Measurements from ENCODE around the gene FBXO3. TPM values are rescaled to one million over a fixed set of nuclear protein-coding genes. Genes with fewer than 3 reads are reported as not detected.

The FBXO3 gene
- total RNA-seq, 1 donor from 2014 or later, result 13.9 TPM

DNA sequence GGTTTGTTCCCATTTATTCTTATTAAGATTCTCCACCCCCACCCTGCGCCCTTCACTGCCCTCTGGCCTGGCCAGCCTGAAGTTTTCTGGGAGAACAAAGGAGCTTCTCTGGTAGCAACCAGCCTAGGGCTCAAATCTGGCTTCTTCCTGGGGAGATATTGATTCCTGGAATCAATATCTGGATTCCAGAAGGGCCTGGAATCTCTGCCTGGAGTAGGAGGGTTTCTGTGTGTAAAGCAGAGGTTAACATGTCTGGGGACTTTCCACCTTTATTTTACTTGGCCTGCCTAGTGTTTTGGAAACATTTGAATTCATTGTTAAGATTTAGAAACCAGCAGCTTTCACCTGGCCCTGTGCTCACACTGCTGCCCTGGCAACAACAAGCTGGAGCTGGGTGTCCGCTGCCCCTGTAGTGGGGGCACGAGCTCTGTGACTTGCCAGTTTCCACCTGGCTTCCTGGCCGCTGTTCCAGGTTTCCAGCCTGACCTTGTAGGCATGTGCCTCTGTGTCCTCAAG lies 79.2 kb downstream of the FBXO3 start:
- Mint-ChIP-seq H3K27ac (no peak overlapping the region), H3K36me3 (ENCODE audit: low read depth) (no peaks in the 10 kb centered on the region), H3K4me3 (ENCODE audit: low read depth) (no peak overlapping the region), H3K9me3 (no peaks in the 10 kb centered on the region), H3K4me1 (ENCODE audit: low read depth) (peaks cover 12% of the 10 kb centered on the region), H3K27me3 (ENCODE audit: low read depth) (peaks cover 33% of the 10 kb centered on the region)
- intact Hi-C loops (cut with micrococcal nuclease), result no loop called here
- DNase-seq (ENCODE audit: low spot score), result no peak

GRCh38 chr11:33694346-33695050 lies 79.8 kb downstream of the FBXO3 start:
- H3K9me3 Mint-ChIP-seq, result no peaks in the 10 kb centered on the region
- H3K4me3 Mint-ChIP-seq (ENCODE audit: low read depth), result no peak overlapping the region
- no peaks in the 10 kb centered on the region for H3K36me3 Mint-ChIP-seq (ENCODE audit: low read depth)
- H3K4me1 Mint-ChIP-seq (ENCODE audit: low read depth), result peaks cover 12% of the 10 kb centered on the region
- intact Hi-C loops (cut with micrococcal nuclease), result no loop called here
- peaks cover 29% of the 10 kb centered on the region for H3K27me3 Mint-ChIP-seq (ENCODE audit: low read depth)
- no peak overlapping the region for H3K27ac Mint-ChIP-seq
- no peak for DNase-seq (ENCODE audit: low spot score)

DNA sequence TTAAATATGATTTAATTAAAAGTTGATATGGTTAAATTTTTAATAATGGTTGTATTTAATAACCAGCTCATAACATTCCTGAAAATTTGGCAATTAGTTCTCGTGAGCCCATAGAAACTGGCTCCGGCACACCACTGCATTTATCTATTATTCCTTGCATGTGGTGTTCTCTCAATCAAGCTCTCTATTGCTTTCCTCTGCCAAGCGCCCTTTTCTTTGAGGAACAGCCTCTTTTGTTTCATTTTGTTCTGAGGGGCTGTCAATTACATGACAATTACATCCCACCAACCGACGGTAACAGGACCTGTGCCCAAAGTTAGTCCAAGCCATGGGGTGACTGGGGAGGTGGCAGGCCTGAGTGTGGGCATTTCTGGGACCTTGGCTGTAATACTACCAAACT lies 81.8 kb downstream of the FBXO3 start:
- no peak overlapping the region for H3K4me3 Mint-ChIP-seq (ENCODE audit: low read depth)
- H3K4me1 Mint-ChIP-seq (ENCODE audit: low read depth), result peaks cover 12% of the 10 kb centered on the region
- no peak overlapping the region for H3K27ac Mint-ChIP-seq
- H3K27me3 Mint-ChIP-seq (ENCODE audit: low read depth), result peaks cover 17% of the 10 kb centered on the region
- H3K9me3 Mint-ChIP-seq, result no peaks in the 10 kb centered on the region
- no peaks in the 10 kb centered on the region for H3K36me3 Mint-ChIP-seq (ENCODE audit: low read depth)
- no peak for DNase-seq (ENCODE audit: low spot score)
- intact Hi-C loops (cut with micrococcal nuclease), result no loop called here

GRCh38 chr11:33692013-33692504 lies 82.3 kb downstream of the FBXO3 start:
- Mint-ChIP-seq H3K27me3 (ENCODE audit: low read depth) (peaks cover 13% of the 10 kb centered on the region), H3K9me3 (no peaks in the 10 kb centered on the region), H3K4me3 (ENCODE audit: low read depth) (no peak overlapping the region), H3K27ac (no peak overlapping the region), H3K36me3 (ENCODE audit: low read depth) (no peaks in the 10 kb centered on the region), H3K4me1 (ENCODE audit: low read depth) (peaks cover 12% of the 10 kb centered on the region)
- intact Hi-C loops (cut with micrococcal nuclease), result no loop called here
- no peak for DNase-seq (ENCODE audit: low spot score)

DNA sequence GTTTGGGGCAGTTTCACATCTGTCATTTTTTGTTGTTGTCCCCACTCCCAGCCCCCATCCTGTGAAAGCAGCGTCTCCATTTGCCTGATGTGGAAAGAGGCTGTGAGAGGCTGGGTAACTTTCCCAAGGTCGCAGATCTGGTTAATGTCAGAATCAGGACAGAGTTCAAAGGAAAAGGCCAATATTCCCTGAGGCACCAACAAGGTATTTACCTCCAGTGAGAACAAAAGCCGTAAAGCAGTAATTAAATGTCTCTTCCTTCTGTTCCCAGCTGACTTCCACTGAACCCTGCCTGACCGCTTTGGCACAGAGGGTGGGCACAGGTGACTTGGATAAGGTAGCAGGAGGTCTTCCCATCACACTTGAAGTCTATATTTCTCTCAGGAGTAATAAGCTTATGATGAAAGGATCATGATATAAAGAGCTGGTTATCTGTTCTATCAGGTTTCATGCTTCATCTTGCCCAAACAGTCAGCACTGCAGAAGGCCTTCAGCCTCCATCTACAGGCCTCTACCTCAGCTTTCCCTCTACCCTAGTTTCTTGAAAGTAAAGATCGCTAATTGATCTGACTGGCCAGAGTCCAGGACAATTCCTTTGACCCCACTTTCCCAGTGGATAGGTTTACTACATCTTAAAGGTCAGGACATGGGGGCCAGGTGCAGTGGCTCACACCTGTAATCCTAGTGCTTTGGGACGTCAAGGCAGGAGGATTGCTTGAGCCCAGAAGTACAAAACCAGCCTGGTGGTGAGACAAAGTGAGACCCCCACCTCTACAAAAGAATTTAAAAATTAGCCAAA lies 83.1 kb downstream of the FBXO3 start:
- Mint-ChIP-seq H3K4me3 (ENCODE audit: low read depth) (no peak overlapping the region), H3K27me3 (ENCODE audit: low read depth) (peaks cover 5% of the 10 kb centered on the region), H3K4me1 (ENCODE audit: low read depth) (peaks cover 11% of the 10 kb centered on the region), H3K36me3 (ENCODE audit: low read depth) (no peaks in the 10 kb centered on the region), H3K9me3 (no peaks in the 10 kb centered on the region), H3K27ac (no peak overlapping the region)
- intact Hi-C loops (cut with micrococcal nuclease), result loop anchor here (2.0 kb wide), 1 partner anchor 42 kb away; no protein-coding TSS in a partner anchor
- no peak for DNase-seq (ENCODE audit: low spot score)

Other genes starting within 250 kb of the FBXO3 start
- not detected in 2 replicates for gene C11orf91, start 73.7 kb downstream of the FBXO3 start, total RNA-seq
- 165 and 173 TPM in 2 replicates for gene CD59, start 38.1 kb downstream of the FBXO3 start, total RNA-seq
- gene LMO2, start 117.6 kb upstream of the FBXO3 start, total RNA-seq, result not detected in 2 replicates